ENCODE results near the gene DNAJB11. TPM values are rescaled to one million over a fixed set of nuclear protein-coding genes. Genes with fewer than 3 reads are reported as not detected.

DNAJB11 gene
- total and polyA plus RNA-seq, 2 of the 4 experiments (the other 2 are of a cell fraction) = 27.4 to 48.6 TPM

- DNase-seq (no peak), ATAC-seq (ENCODE audit: low read depth) (no peak)
- Histone ChIP-seq H3K9me1 (ENCODE audit: insufficient read depth, low read length) (no peaks in the 10 kb centered on the region), H3K9me3 (ENCODE audit: control insufficient read depth, insufficient read depth, low read length) (no peaks in the 10 kb centered on the region), H3K27ac (ENCODE audit: insufficient read depth, low read length) (no peak overlapping the region), H2BK20ac (ENCODE audit: low read depth, low read length) (no peak overlapping the region), H3K14ac (replicated peaks; ENCODE audit: low read depth, low read length) (no peak overlapping the region), H3K4ac (ENCODE audit: low read depth, low read length) (no peak overlapping the region), H3K4me2 (ENCODE audit: low read depth, low read length) (no peak overlapping the region), H2AFZ (replicated peaks; ENCODE audit: low read length, poor library complexity) (no peak overlapping the region), H4K8ac (ENCODE audit: low read depth in 2 of 2, low read length in 2 of 2) (no peak overlapping the region), H3K79me1 (ENCODE audit: low read depth in 1 of 2, low read length in 2 of 2) (no peaks in the 10 kb centered on the region), H3K36me3 (ENCODE audit: control insufficient read depth, insufficient read depth, low read length) (no peaks in the 10 kb centered on the region), H2AK5ac (ENCODE audit: low read depth, low read length) (no peak overlapping the region), H3K27me3 (ENCODE audit: control insufficient read depth, insufficient read depth, low read length) (peaks cover 9% of the 10 kb centered on the region), H3K56ac (ENCODE audit: extremely low read depth, insufficient read depth, low read length) (no peak overlapping the region; the same call in 1 of the 2 replicates), H3K9ac (ENCODE audit: low read depth, low read length) (no peak overlapping the region), H4K5ac (ENCODE audit: low read depth, low read length) (no peak overlapping the region), H4K20me1 (ENCODE audit: insufficient read depth, low read length) (no peaks in the 10 kb centered on the region), H3K4me1 (ENCODE audit: control insufficient read depth, insufficient read depth, low read length) (no peaks in the 10 kb centered on the region), H4K91ac (ENCODE audit: insufficient read depth, low read depth, low read length) (no peak overlapping the region), H2BK120ac (ENCODE audit: low read depth, low read length) (no peak overlapping the region), H3K23ac (ENCODE audit: low read depth, low read length) (no peak overlapping the region), H3K4me3 (ENCODE audit: insufficient read depth, low read depth, low read length) (no peak overlapping the region), H2AK9ac (replicated peaks; ENCODE audit: low read depth, low read length, poor library complexity) (no peak overlapping the region), H3K18ac (ENCODE audit: low read depth, low read length) (no peak overlapping the region), H2BK5ac (ENCODE audit: low read depth, low read length, poor library complexity, severe bottlenecking) (no peak overlapping the region), H2BK15ac (ENCODE audit: low read depth, low read length) (no peak overlapping the region)
- intact Hi-C loops (cut with micrococcal nuclease) = no loop called here
- ChIA-PET CTCF (no interaction called here), POLR2A (ENCODE audit: unreplicated experiment) (no interaction called here)
- no TSS peak for BruUV-seq (replicated peaks)
- dilution Hi-C loops (cut with HindIII; ENCODE audit: low sequenced_read_pairs, unreplicated experiment) = no loop called here
- in situ Hi-C loops (cut with MboI; ENCODE audit: low sequenced_read_pairs) = no loop called here
- no CpG with 5 or more reads among the region's 7 CpGs for WGBS, 2 experiments (ENCODE audit: extremely low coverage in 2 of 2, insufficient read length in 1 of 2)
- TF ChIP-seq SMC3 (IDR thresholded peaks at IDR 0.05; ENCODE audit: low read depth, low read length) = no peak
- TF ChIP-seq RAD21 (IDR thresholded peaks at IDR 0.05; ENCODE audit: low read length) = no peak
- no peak for TF ChIP-seq CEBPB (IDR thresholded peaks at IDR 0.05; ENCODE audit: low read depth, low read length)
- no peak for TF ChIP-seq FOS (IDR thresholded peaks at IDR 0.05; ENCODE audit: low read depth, low read length)
- no peak for TF ChIP-seq RFX5 (IDR thresholded peaks at IDR 0.05; ENCODE audit: low read depth, low read length)
These were observed 32.6 kb downstream of the DNAJB11 start for GRCh38 chr3:186603159-186603558.

All from IMR-90 (cell line).